ENCODE results near the gene TMEM14A. TPM values are rescaled to one million over a fixed set of nuclear protein-coding genes. Genes with fewer than 3 reads are reported as not detected.

Gene TMEM14A
- total and polyA plus RNA-seq, 9 of the 15 experiments (the other 6 are each of a cell fraction or from before 2014, with no cell fraction given), result 3.5 to 43.3 (median 8.5) TPM

DNA sequence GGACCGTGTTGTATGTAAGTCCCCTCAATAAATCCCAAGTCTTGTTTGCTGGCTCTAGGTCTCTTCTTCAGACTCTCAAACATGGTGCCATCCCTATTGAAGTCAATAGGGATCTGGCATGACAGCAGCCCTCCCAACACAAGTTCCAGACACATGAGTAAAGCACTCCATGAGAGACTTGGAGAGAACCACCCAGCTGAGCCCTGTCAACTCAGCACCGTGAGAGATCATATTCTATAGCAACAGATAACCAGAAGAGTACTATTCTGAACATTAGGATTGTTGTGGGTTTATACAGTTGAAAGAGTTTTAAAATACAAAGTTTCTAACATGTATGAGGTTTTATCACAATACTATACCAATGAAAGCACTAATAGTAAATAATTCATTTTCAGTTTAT is 23.5 kb downstream of the TMEM14A start (continued):
- no peak for TF ChIP-seq POU5F1 (IDR thresholded peaks at IDR 0.05; ENCODE audit: borderline replicate concordance, low read depth, low read length, partially characterized antibody)
- TF ChIP-seq SAFB (IDR thresholded peaks at IDR 0.05; ENCODE audit: borderline replicate concordance, low read depth, low read length), result no peak
- TF ChIP-seq FOXJ2 (tag; IDR thresholded peaks at IDR 0.05), result no peak

DNA sequence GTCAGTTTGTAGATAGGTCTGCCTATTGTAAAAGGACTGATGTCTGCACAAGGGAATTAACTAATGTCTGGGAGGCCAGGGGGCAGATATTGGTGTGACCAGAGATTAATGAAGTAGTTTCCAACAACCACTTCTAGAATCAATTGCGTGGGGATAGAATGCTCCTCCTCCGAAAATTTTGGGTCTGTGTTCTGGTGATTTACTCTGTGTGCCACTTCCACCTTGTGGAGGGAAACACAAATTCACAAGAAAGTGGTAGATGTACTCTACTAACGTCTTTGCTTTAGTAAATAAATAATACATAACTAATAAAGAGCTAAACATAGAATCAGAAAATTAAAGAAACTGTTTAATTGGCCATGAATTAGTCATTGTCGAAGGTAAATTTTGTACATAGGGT is 25.5 kb downstream of the TMEM14A start:
- CTCF ChIA-PET (ENCODE audit: low intra/inter-chr PET ratio), result no interaction called here
- Histone ChIP-seq H3K36me3 (ENCODE audit: control insufficient read depth, insufficient read depth, low read length) (no peaks in the 10 kb centered on the region), H3K4me2 (ENCODE audit: insufficient read depth, low read length) (no peak overlapping the region), H3K9me3 (replicated peaks; ENCODE audit: control insufficient read depth, insufficient read depth, low read depth, low read length) (no peaks in the 10 kb centered on the region), H3K4me3 (no peak overlapping the region), H3K9me1 (ENCODE audit: control insufficient read depth, insufficient read depth, low read length) (no peaks in the 10 kb centered on the region), H3K27ac (ENCODE audit: extremely low read depth, low read depth, low read length) (no peak overlapping the region), H3K79me2 (ENCODE audit: control insufficient read depth, insufficient read depth, low read length) (no peaks in the 10 kb centered on the region), H2AFZ (ENCODE audit: low read depth, low read length) (peak overlapping the region; percentile 52), H3K4me1 (replicated peaks in 1 of 2; ENCODE audit: control insufficient read depth in 2 of 2, insufficient read depth in 2 of 2, low read length in 2 of 2) (no peaks in the 10 kb centered on the region), H3K27me3 (ENCODE audit: control insufficient read depth in 2 of 2, insufficient read depth in 2 of 2, low read length in 2 of 2) (no peaks in the 10 kb centered on the region), H4K20me1 (replicated peaks; ENCODE audit: control insufficient read depth, insufficient read depth, low read length) (no peaks in the 10 kb centered on the region), H3K9ac (ENCODE audit: insufficient read depth in 1 of 2, low read depth in 2 of 2, low read length in 2 of 2) (no peak overlapping the region)
- intact Hi-C loops (cut with micrococcal nuclease), result loop anchor here (2.0 kb wide), 1 partner anchor 32 kb away; no protein-coding TSS in a partner anchor
- in situ Hi-C loops (cut with MboI), result no loop called here
- DNase-seq (ENCODE audit: extremely low read depth in 1 of 4, low spot score in 3 of 4) (peak in 1 of 4 experiments; percentile 18), FAIRE-seq (no peak), ATAC-seq (peak; percentile 59; the same call in 2 of the 3 replicates)
- 12% methylated on average over 4 of the region's 4 CpGs for WGBS (ENCODE audit: insufficient coverage, low coverage, missing lambda C conversion rate)
- TF ChIP-seq ZNF76 (CRISPR knock-in tag; IDR thresholded peaks at IDR 0.05; ENCODE audit: borderline replicate concordance) (no peak), XRCC5 (IDR thresholded peaks at IDR 0.05; ENCODE audit: low read depth, low read length) (no peak), MCM5 (IDR thresholded peaks at IDR 0.05; ENCODE audit: low read depth) (no peak), BRD4 (IDR thresholded peaks at IDR 0.05) (no peak), RAD21 (CRISPR knock-in tag; conservative IDR thresholded peaks at IDR 0.05 in 1 of 2, IDR thresholded peaks at IDR 0.05 in 1 of 2) (peak in 1 of 2 experiments; percentile 40; a peak in 2 of 4 replicates), SMARCC2 (IDR thresholded peaks at IDR 0.05; ENCODE audit: low read depth) (no peak), CAMTA2 (CRISPR knock-in tag; conservative IDR thresholded peaks at IDR 0.05) (no peak), NCOA1 (IDR thresholded peaks at IDR 0.05; ENCODE audit: low read depth) (no peak), ETV1 (tag; conservative IDR thresholded peaks at IDR 0.05; ENCODE audit: low read depth) (no peak), ZNF263 (CRISPR knock-in tag; IDR thresholded peaks at IDR 0.05; ENCODE audit: borderline replicate concordance) (no peak), NCOR1 (IDR thresholded peaks at IDR 0.05) (no peak), NUFIP1 (IDR thresholded peaks at IDR 0.05; ENCODE audit: partially characterized antibody) (no peak), ZNF586 (CRISPR knock-in tag; conservative IDR thresholded peaks at IDR 0.05) (no peak)
- TF ChIP-seq, protein P1, sequence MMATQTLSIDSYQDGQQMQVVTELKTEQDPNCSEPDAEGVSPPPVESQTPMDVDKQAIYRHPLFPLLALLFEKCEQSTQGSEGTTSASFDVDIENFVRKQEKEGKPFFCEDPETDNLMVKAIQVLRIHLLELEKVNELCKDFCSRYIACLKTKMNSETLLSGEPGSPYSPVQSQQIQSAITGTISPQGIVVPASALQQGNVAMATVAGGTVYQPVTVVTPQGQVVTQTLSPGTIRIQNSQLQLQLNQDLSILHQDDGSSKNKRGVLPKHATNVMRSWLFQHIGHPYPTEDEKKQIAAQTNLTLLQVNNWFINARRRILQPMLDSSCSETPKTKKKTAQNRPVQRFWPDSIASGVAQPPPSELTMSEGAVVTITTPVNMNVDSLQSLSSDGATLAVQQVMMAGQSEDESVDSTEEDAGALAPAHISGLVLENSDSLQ (IDR thresholded peaks at IDR 0.05), result no peak
- TF ChIP-seq, protein P2, sequence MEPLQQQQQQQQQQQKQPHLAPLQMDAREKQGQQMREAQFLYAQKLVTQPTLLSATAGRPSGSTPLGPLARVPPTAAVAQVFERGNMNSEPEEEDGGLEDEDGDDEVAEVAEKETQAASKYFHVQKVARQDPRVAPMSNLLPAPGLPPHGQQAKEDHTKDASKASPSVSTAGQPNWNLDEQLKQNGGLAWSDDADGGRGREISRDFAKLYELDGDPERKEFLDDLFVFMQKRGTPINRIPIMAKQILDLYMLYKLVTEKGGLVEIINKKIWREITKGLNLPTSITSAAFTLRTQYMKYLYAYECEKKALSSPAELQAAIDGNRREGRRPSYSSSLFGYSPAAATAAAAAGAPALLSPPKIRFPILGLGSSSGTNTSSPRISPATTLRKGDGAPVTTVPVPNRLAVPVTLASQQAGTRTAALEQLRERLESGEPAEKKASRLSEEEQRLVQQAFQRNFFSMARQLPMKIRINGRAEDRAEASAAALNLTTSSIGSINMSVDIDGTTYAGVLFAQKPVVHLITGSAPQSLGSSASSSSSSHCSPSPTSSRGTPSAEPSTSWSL (CRISPR knock-in tag; IDR thresholded peaks at IDR 0.05; ENCODE audit: borderline replicate concordance), result no peak
- TF ChIP-seq, protein P3, sequence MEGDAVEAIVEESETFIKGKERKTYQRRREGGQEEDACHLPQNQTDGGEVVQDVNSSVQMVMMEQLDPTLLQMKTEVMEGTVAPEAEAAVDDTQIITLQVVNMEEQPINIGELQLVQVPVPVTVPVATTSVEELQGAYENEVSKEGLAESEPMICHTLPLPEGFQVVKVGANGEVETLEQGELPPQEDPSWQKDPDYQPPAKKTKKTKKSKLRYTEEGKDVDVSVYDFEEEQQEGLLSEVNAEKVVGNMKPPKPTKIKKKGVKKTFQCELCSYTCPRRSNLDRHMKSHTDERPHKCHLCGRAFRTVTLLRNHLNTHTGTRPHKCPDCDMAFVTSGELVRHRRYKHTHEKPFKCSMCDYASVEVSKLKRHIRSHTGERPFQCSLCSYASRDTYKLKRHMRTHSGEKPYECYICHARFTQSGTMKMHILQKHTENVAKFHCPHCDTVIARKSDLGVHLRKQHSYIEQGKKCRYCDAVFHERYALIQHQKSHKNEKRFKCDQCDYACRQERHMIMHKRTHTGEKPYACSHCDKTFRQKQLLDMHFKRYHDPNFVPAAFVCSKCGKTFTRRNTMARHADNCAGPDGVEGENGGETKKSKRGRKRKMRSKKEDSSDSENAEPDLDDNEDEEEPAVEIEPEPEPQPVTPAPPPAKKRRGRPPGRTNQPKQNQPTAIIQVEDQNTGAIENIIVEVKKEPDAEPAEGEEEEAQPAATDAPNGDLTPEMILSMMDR (IDR thresholded peaks at IDR 0.05 in 2 of 3, conservative IDR thresholded peaks at IDR 0.05 in 1 of 3; ENCODE audit: insufficient read depth in 2 of 3, low read depth in 1 of 3, low read length in 3 of 3), result peak; percentile 14 to 25 (median 21); a peak in 1 of 6 replicates
- POLR2A ChIA-PET, result no interaction called here
- no TSS peak for BruUV-seq (replicated peaks)

Data from K562 (cell line).